ENCODE measurements around the gene CASP5.

DNA sequence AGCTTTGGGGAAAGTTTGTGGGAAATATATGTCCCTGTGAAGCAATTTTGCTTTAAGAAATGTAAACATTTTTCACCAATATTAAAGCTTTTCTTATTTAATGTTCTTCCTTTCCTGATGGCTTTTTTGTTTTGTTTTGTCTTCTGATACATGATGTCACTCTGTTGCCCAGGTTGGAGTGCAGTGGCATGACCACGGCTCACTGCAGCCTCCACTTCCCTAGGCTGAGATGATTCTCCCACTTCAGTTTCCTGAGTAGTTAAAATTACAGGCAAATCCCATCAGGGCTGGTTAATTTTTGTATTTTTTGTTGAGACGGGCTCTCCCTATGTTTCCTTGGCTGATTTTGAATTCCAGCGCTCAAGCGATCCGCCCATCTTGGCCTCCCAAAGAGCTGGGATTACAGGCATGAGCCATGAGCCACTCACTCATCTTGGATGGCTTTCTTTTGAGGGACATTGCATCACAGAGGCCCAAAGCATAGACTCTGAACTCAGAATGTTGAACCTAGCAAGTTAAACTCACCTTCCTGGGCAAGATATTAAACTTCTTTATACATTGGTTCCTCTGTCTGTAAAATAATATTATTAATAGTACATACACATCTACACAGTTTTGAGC, 22.8 kb upstream of the CASP5 start:
- TF ChIP-seq CTCF (IDR thresholded peaks at IDR 0.05) = no peak
- no peak for TF ChIP-seq POLR2A (IDR thresholded peaks at IDR 0.05)
